ENCODE measurements around the gene ITGAD.

DNA sequence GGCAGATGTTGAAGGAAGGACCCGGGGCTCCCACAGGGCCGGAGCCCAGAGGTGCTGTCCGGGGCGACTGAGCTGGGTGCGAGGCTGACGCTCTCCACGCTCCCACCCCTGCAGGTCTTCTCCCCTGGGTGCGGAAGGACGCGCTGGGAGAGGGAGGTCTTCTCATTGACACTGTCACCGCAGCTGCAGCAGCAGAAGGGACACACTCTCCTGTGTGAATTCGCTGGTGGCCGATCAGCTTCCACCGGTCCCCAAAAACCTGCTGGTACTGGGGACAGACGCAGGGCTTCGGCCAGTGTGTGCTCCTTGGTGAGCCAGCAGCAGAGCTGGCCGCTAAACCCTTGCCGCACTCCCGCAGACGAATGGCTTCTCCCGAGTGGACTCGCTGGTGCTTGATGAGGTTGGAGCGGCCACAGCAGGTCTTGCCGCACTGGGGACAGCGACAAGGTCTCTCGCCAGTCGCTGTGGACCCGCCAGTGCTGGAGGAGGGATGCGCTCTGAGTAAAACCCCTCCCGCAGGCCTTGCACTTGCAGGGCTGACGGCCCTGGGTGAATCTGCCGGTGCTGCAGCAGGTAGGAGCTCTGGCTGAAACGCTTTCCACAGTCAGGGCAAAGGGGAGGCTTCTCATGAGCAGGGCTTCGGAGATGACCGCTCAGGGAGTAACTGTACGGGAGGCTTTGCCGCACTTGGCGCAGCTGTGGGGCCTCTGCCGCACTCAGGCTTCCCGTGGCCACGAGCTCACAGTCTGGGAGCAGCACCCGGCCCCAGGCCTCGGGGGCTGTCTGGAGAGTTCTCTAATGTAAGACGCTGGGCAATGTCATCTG lies 43.3 kb downstream of the ITGAD start:
- TF ChIP-seq FOXJ3 (CRISPR knock-in tag; IDR thresholded peaks at IDR 0.05; ENCODE audit: borderline replicate concordance) (no peak), ZNF121 (CRISPR knock-in tag; IDR thresholded peaks at IDR 0.05) (no peak), SP1 (CRISPR knock-in tag; conservative IDR thresholded peaks at IDR 0.05) (no peak), CTCF (IDR thresholded peaks at IDR 0.05) (no peak), CREM (CRISPR knock-in tag; IDR thresholded peaks at IDR 0.05) (no peak)
- TF ChIP-seq, protein P1, sequence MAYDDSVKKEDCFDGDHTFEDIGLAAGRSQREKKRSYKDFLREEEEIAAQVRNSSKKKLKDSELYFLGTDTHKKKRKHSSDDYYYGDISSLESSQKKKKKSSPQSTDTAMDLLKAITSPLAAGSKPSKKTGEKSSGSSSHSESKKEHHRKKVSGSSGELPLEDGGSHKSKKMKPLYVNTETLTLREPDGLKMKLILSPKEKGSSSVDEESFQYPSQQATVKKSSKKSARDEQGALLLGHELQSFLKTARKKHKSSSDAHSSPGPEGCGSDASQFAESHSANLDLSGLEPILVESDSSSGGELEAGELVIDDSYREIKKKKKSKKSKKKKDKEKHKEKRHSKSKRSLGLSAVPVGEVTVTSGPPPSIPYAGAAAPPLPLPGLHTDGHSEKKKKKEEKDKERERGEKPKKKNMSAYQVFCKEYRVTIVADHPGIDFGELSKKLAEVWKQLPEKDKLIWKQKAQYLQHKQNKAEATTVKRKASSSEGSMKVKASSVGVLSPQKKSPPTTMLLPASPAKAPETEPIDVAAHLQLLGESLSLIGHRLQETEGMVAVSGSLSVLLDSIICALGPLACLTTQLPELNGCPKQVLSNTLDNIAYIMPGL (CRISPR knock-in tag; IDR thresholded peaks at IDR 0.05), result no peak
